ENCODE measurements around the gene SCN8A.

SCN8A gene

DNA sequence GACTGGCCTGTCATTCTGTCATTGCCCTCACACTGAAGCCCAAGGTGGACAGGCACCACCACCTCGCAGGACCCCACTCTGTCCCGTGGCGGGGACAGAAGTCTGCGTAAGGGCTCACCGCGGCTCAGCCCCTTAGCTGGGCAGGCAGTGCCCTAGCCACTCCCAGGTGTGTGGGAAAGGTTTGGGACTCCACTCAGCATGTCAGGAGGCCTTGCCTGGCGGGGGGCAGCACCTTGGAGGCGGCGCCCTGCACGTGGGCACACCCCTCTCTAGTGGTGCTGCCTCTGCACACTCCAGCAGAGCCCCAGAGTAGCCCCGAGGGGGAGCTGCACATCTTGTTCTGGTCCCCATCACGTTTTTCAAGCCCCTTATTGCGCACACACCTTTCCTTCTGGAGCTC, 221.8 kb downstream of the SCN8A start:
- H3K4me3 ChIP-seq (ENCODE audit: low read depth, low read length), result no peak overlapping the region
- no peaks in the 10 kb centered on the region; the same call in 1 of the 2 replicates for H3K36me3 ChIP-seq
- no peak for DNase-seq
- no peaks in the 10 kb centered on the region for H3K9me3 ChIP-seq (ENCODE audit: severe bottlenecking)
- TF ChIP-seq, protein P1, sequence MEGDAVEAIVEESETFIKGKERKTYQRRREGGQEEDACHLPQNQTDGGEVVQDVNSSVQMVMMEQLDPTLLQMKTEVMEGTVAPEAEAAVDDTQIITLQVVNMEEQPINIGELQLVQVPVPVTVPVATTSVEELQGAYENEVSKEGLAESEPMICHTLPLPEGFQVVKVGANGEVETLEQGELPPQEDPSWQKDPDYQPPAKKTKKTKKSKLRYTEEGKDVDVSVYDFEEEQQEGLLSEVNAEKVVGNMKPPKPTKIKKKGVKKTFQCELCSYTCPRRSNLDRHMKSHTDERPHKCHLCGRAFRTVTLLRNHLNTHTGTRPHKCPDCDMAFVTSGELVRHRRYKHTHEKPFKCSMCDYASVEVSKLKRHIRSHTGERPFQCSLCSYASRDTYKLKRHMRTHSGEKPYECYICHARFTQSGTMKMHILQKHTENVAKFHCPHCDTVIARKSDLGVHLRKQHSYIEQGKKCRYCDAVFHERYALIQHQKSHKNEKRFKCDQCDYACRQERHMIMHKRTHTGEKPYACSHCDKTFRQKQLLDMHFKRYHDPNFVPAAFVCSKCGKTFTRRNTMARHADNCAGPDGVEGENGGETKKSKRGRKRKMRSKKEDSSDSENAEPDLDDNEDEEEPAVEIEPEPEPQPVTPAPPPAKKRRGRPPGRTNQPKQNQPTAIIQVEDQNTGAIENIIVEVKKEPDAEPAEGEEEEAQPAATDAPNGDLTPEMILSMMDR (IDR thresholded peaks at IDR 0.05; ENCODE audit: low read depth, low read length), result no peak
- H3K27ac ChIP-seq, result no peak overlapping the region
- H3K27me3 ChIP-seq (ENCODE audit: insufficient read depth, low read depth, severe bottlenecking), result no peaks in the 10 kb centered on the region

DNA sequence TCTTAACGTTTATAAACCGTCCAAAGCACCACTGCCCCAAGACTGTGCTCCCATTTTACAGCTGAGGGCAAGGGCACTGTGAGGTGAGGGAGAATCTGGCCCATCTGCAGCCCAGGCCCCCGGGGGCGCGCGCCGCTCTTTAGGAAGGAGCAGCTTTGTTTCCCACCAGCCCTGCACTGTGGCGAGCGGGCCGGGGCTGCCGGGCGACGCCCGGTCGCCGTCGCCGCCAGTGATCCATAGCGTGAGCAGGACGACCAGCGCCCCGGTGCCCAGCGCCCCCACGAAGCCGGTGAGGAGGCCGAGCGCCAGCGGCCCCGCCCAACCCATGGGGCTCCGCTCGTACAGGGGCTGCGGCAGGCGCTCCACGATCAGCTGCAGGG, 222.9 kb downstream of the SCN8A start:
- TF ChIP-seq, protein P1 (IDR thresholded peaks at IDR 0.05; ENCODE audit: low read depth, low read length), result no peak
- no peaks in the 10 kb centered on the region for H3K36me3 ChIP-seq
- no peaks in the 10 kb centered on the region for H3K9me3 ChIP-seq (ENCODE audit: severe bottlenecking)
- no peak for DNase-seq
- no peak overlapping the region for H3K27ac ChIP-seq
- no peaks in the 10 kb centered on the region for H3K27me3 ChIP-seq (ENCODE audit: insufficient read depth, low read depth, severe bottlenecking)
- peak overlapping the region; percentile 21 for H3K4me3 ChIP-seq (ENCODE audit: low read depth, low read length)

DNA sequence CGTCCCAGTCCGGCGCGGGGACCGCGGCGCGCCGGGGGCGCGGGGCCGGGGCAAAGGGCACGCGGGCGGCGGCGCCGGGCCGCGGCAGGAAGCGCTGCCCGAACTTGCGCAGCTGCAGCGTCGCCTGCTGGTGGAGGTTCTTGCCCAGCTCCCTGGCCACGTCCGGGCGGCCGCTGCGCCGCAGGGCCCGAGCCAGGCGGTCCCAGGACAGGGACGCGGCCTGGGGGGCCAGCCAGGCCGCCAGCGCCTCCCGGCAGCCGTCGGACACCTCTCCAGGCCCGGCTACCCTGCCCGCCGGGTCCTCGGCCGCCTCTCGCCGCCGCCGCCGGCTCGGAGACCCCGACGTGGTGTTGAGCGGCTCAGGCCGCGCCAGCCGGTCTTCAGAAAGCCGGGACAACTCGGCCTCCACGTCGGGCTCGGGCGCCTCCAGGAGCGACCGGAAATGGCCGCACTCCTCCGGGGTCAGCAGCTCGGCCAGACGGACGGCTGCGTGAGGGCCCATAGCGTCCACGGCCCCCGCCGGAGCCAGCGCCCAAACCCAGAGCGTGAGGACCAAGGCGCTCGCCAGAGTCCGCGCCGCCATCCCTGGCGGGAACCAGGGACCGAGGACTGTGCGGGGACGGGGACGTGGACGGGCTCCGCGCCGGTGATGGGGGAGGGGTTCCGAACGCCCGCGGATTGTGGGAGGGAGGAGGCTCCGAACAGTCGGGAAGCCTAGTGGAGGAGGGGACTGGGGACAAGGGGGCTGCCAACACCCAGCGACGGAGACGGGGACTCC, 223.5 kb downstream of the SCN8A start:
- H3K27ac ChIP-seq, result peak overlapping the region; percentile 44
- H3K27me3 ChIP-seq (ENCODE audit: insufficient read depth, low read depth, severe bottlenecking), result no peaks in the 10 kb centered on the region
- TF ChIP-seq, protein P1 (IDR thresholded peaks at IDR 0.05; ENCODE audit: low read depth, low read length), result peak; percentile 96
- H3K4me3 ChIP-seq (ENCODE audit: low read depth, low read length), result peak overlapping the region; percentile 25
- H3K36me3 ChIP-seq, result no peaks in the 10 kb centered on the region
- peak; percentile 78 for DNase-seq
- no peaks in the 10 kb centered on the region for H3K9me3 ChIP-seq (ENCODE audit: severe bottlenecking)

DNA sequence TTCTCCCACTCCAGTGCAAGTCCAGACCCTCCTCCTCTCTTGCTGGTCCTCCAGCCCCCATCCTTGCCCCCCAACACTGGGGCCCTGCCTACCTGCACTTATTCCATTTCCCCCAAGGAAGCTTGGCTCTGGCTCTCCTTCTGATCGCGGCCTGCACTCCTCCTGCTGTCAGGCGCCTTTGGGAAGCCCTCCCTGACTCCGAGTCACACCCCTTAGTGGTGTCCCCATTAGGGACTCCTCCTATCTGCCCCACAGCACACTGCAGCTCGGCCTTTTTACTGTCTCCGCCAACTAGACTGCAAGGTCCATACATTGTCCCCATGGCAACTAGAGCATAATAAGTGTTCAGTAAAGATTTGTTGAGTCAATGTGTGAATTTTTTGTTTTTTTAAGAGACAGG, 224.5 kb downstream of the SCN8A start:
- H3K27me3 ChIP-seq (ENCODE audit: insufficient read depth, low read depth, severe bottlenecking), result no peaks in the 10 kb centered on the region
- H3K27ac ChIP-seq, result no peak overlapping the region

DNA sequence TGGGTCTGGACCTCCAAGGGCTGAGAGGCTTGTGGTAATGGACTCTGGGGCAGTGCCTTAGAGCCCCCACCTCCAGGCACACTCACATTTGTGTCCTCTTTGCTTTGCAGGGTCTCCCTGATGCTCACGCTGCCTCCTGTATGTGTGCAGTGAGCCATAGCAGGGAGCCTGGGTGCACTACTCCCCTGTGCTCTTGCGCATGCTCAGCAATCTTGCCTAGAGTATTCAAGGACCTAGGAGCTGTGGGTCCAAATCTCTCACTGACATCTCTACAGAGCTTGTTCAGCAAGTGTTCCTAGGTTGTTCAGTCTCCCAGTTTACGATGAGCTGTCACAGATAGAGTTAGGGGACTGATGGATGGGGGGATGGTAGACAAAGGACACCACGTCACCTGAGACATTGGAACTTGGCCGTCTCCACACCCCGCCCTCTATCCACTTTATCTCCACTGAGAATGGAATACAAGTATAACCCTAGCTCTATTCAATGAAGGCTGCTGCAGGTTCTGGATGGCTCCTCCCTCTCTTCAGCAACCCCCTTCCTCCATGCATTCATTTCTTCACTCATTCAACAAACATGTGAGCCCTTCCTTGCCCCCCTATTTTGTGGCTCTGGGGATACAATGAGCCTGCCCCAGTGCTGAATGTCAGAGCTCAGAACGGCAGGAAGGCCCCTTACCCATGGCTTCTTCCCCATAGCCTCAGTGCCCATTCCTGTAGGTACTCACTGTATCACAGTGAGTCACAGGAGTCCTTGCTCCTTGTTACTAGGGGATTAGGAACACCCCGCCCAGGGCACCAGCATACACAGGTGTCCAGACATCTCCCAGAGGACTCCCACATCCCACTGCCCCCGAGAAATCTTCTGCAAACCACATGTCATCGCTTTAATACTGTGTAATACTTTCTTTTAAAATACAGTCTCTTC, 226.3 kb downstream of the SCN8A start:
- Histone ChIP-seq H3K27ac (no peak overlapping the region), H3K27me3 (ENCODE audit: insufficient read depth, low read depth, severe bottlenecking) (no peaks in the 10 kb centered on the region), H3K4me3 (ENCODE audit: low read depth, low read length) (no peak overlapping the region), H3K9me3 (ENCODE audit: severe bottlenecking) (no peaks in the 10 kb centered on the region), H3K36me3 (no peaks in the 10 kb centered on the region)
- peak; percentile 34 for DNase-seq
- TF ChIP-seq, protein P1 (IDR thresholded peaks at IDR 0.05; ENCODE audit: low read depth, low read length), result no peak

More for the DNA sequence above, 224.5 kb downstream of the SCN8A start:
- Histone ChIP-seq H3K4me3 (ENCODE audit: low read depth, low read length) (no peak overlapping the region), H3K36me3 (no peaks in the 10 kb centered on the region), H3K9me3 (ENCODE audit: severe bottlenecking) (no peaks in the 10 kb centered on the region)
- TF ChIP-seq, protein P1 (IDR thresholded peaks at IDR 0.05; ENCODE audit: low read depth, low read length), result no peak
- no peak for DNase-seq
